Measurements from ENCODE around the gene RGS6.
A peak's percentile ranks its signal among the peaks of the same experiment; 100 is the strongest.

Gene RGS6

GRCh38 chr14:71942904-71943694 is 10.9 kb downstream of the RGS6 start:
- TF ChIP-seq CTCF (IDR thresholded peaks at IDR 0.05; ENCODE audit: insufficient read depth, low read length, poor library complexity, severe bottlenecking): no peak
- no peak overlapping the region; the same call in 1 of the 2 replicates for H3K4me3 ChIP-seq (replicated peaks; ENCODE audit: low read depth, low read length)
- peak; percentile 43 for DNase-seq (ENCODE audit: extremely low read depth, insufficient read length)
- H3K36me3 ChIP-seq (ENCODE audit: control insufficient read depth, insufficient read depth, low read length): no peaks in the 10 kb centered on the region
- no peaks in the 10 kb centered on the region for H3K27me3 ChIP-seq (replicated peaks; ENCODE audit: control insufficient read depth, insufficient read depth, low read length)

GRCh38 chr14:71943695-71944018 is 11.4 kb downstream of the RGS6 start:
- Histone ChIP-seq H3K27me3 (replicated peaks; ENCODE audit: control insufficient read depth, insufficient read depth, low read length) (no peaks in the 10 kb centered on the region), H3K4me3 (replicated peaks; ENCODE audit: low read depth, low read length) (no peak overlapping the region), H3K36me3 (ENCODE audit: control insufficient read depth, insufficient read depth, low read length) (no peaks in the 10 kb centered on the region)
- no peak for DNase-seq (ENCODE audit: extremely low read depth, insufficient read length)
- TF ChIP-seq CTCF (IDR thresholded peaks at IDR 0.05; ENCODE audit: insufficient read depth, low read length, poor library complexity, severe bottlenecking): no peak

DNA sequence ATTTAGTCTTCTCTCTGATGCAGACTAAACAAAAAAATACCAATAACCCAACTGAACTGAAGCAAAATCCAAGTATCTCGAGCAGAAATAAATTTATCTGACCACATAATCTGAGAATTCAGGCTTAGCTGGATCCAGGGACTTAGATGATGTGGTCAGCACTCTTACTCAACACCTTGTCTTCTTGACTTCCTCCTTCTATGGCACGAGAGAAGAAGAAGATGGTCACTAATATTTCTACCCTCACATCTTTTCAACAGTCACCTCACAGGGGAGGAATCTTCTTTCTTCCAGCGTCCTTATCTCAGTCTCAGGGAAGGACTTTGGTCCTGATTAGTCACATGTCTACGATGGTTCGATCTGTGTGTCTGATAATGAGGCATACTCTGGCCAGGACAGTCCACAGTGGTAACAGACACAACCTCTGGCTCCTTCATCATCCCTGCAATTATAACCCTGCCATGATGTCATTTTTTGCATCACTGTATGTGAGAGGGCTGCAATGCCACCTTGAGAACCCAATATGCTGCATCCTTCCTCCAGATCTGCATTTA is 15.8 kb downstream of the RGS6 start:
- Histone ChIP-seq H3K36me3 (ENCODE audit: control insufficient read depth, insufficient read depth, low read length) (no peaks in the 10 kb centered on the region), H3K27me3 (replicated peaks; ENCODE audit: control insufficient read depth, insufficient read depth, low read length) (no peaks in the 10 kb centered on the region), H3K4me3 (replicated peaks; ENCODE audit: low read depth, low read length) (no peak overlapping the region)
- TF ChIP-seq CTCF (IDR thresholded peaks at IDR 0.05; ENCODE audit: insufficient read depth, low read length, poor library complexity, severe bottlenecking): no peak
- no peak for DNase-seq (ENCODE audit: extremely low read depth, insufficient read length)

GRCh38 chr14:71952381-71953363 is 20.4 kb downstream of the RGS6 start:
- DNase-seq (ENCODE audit: extremely low read depth, insufficient read length): no peak
- no peaks in the 10 kb centered on the region for H3K36me3 ChIP-seq (ENCODE audit: control insufficient read depth, insufficient read depth, low read length)
- no peak for TF ChIP-seq CTCF (IDR thresholded peaks at IDR 0.05; ENCODE audit: insufficient read depth, low read length, poor library complexity, severe bottlenecking)
- no peak overlapping the region for H3K4me3 ChIP-seq (replicated peaks; ENCODE audit: low read depth, low read length)
- H3K27me3 ChIP-seq (replicated peaks; ENCODE audit: control insufficient read depth, insufficient read depth, low read length): no peaks in the 10 kb centered on the region

- Histone ChIP-seq H3K36me3 (ENCODE audit: control insufficient read depth, insufficient read depth, low read length) (no peaks in the 10 kb centered on the region), H3K27me3 (replicated peaks; ENCODE audit: control insufficient read depth, insufficient read depth, low read length) (no peaks in the 10 kb centered on the region), H3K4me3 (replicated peaks; ENCODE audit: low read depth, low read length) (no peak overlapping the region; the same call in 1 of the 2 replicates)
- DNase-seq (ENCODE audit: extremely low read depth, insufficient read length): peak; percentile 65
- TF ChIP-seq CTCF (IDR thresholded peaks at IDR 0.05; ENCODE audit: insufficient read depth, low read length, poor library complexity, severe bottlenecking): no peak
Measured at GRCh38 chr14:71956920-71957563, 24.8 kb downstream of the RGS6 start.
